HEK293 (cell line): ENCODE measurements around the gene ARL14EPL.

Experiments
- CTCF ChIA-PET: fragments of 350-600 bp; formaldehyde crosslinking; extraction: SDS; loops from one replicate; lab custom pipeline; 2021; ENCODE audit warnings: antibody characterized with exemption; lab: Yijun Ruan, JAX
- POLR2A ChIA-PET: fragments of 300-600 bp; formaldehyde crosslinking; extraction: SDS; loops from one replicate; lab custom pipeline; 2020; ENCODE audit warnings: antibody characterized with exemption, inconsistent platforms; lab: Yijun Ruan, JAX
- H3K27ac ChIP-seq: fragments of 200-500 bp; sonication (Bioruptor generic); 2 replicates; pipeline ENCODE4 v1.5.1; 2014; ENCODE audit warnings: low read depth, low read length, control low read depth, inconsistent platforms; ENCODE audit errors: extremely low read depth
- H3K36me3 ChIP-seq, 2 experiments: fragments of 200-500 bp in 1 of 2; sonication (Bioruptor generic) in 1 of 2; 1 replicate in 1 of 2; 2 replicates in 1 of 2; pipeline ENCODE4 v1.5.1; 2014 to 2017; ENCODE audit warnings: inconsistent platforms in 2 of 2, low read length in 2 of 2; ENCODE audit not compliant: control insufficient read depth in 2 of 2, insufficient read depth in 1 of 2
- H3K4me1 ChIP-seq: fragments of 200-500 bp; sonication (Bioruptor generic); 2 replicates; pipeline ENCODE4 v1.5.1; 2014; ENCODE audit warnings: mild to moderate bottlenecking, low read length, inconsistent platforms; ENCODE audit not compliant: control insufficient read depth, insufficient read depth
- H3K4me3 ChIP-seq: 2 replicates; pipeline ENCODE4 v1.5.1; 2011; ENCODE audit warnings: low read depth, mild to moderate bottlenecking, control low read depth, low read length, moderate library complexity
- H3K9me3 ChIP-seq: fragments of 200-500 bp; sonication (Bioruptor generic); 2 replicates; pipeline ENCODE4 v1.5.1; 2014; ENCODE audit warnings: low read depth, low read length, inconsistent platforms; ENCODE audit not compliant: control insufficient read depth, insufficient read depth
- ZBTB1 ChIP-seq: fragments of 450-650 bp; formaldehyde crosslinking; IDR thresholded peaks from 2 replicates; pipeline ENCODE4 v1.5.1; 2016; ENCODE audit warnings: missing biosample characterization, missing genetic modification characterization
- ZBTB8A ChIP-seq: fragments of 450-650 bp; formaldehyde crosslinking; IDR thresholded peaks from 2 replicates; pipeline ENCODE4 v1.5.1; 2016; ENCODE audit warnings: missing biosample characterization, missing genetic modification characterization
- ZFP3 ChIP-seq: fragments of 450-650 bp; formaldehyde crosslinking; IDR thresholded peaks from 2 replicates; pipeline ENCODE4 v1.5.1; 2016; ENCODE audit warnings: low read depth, missing biosample characterization, missing genetic modification characterization
- ZIC2 ChIP-seq: fragments of 450-650 bp; formaldehyde crosslinking; IDR thresholded peaks from 2 replicates; pipeline ENCODE4 v1.5.1; 2016; ENCODE audit warnings: missing biosample characterization, missing genetic modification characterization
- ZNF112 ChIP-seq: fragments of 450-650 bp; formaldehyde crosslinking; IDR thresholded peaks from 2 replicates; pipeline ENCODE4 v1.5.0; 2017; ENCODE audit warnings: missing biosample characterization, missing genetic modification characterization
- ZNF121 ChIP-seq: fragments of 450-650 bp; formaldehyde crosslinking; IDR thresholded peaks from 2 replicates; pipeline ENCODE4 v1.5.1; 2016; ENCODE audit warnings: missing biosample characterization, missing genetic modification characterization
- ZNF155 ChIP-seq: fragments of 450-650 bp; formaldehyde crosslinking; IDR thresholded peaks from 2 replicates; pipeline ENCODE4 v1.5.1; 2016; ENCODE audit warnings: missing biosample characterization, missing genetic modification characterization
- ZNF2 ChIP-seq: fragments of 450-650 bp; formaldehyde crosslinking; IDR thresholded peaks from 2 replicates; pipeline ENCODE4 v1.5.1; 2016; ENCODE audit warnings: missing biosample characterization, missing genetic modification characterization
- ZNF37A ChIP-seq: fragments of 450-650 bp; IDR thresholded peaks from 2 replicates; pipeline ENCODE4 v1.5.1; 2018; ENCODE audit warnings: missing biosample characterization, missing genetic modification characterization
- ZNF404 ChIP-seq: fragments of 450-650 bp; formaldehyde crosslinking; IDR thresholded peaks from 2 replicates; pipeline ENCODE4 v1.5.1; 2017; ENCODE audit warnings: missing biosample characterization, missing genetic modification characterization
- ZNF501 ChIP-seq: fragments of 450-650 bp; formaldehyde crosslinking; IDR thresholded peaks from 2 replicates; pipeline ENCODE4 v1.5.1; 2016; ENCODE audit warnings: missing biosample characterization, missing genetic modification characterization
- ZNF544 ChIP-seq: fragments of 450-650 bp; formaldehyde crosslinking; IDR thresholded peaks from 2 replicates; pipeline ENCODE4 v1.5.0; 2017; ENCODE audit warnings: missing biosample characterization, missing genetic modification characterization
- ZNF623 ChIP-seq: fragments of 450-650 bp; formaldehyde crosslinking; IDR thresholded peaks from 2 replicates; pipeline ENCODE4 v1.5.1; 2016; ENCODE audit warnings: missing biosample characterization, missing genetic modification characterization
- ZNF747 ChIP-seq: fragments of 450-650 bp; formaldehyde crosslinking; IDR thresholded peaks from 2 replicates; pipeline ENCODE4 v1.5.1; 2016; ENCODE audit warnings: missing biosample characterization, missing genetic modification characterization
- ZSCAN30 ChIP-seq: fragments of 450-650 bp; IDR thresholded peaks from 2 replicates; pipeline ENCODE4 v1.5.1; 2018; ENCODE audit warnings: missing biosample characterization, mild to moderate bottlenecking, missing genetic modification characterization, moderate library complexity
- TF ChIP-seq, protein P1 (sequence below): fragments of 450-650 bp; formaldehyde crosslinking; IDR thresholded peaks from 2 replicates; pipeline ENCODE4 v1.5.1; 2016; ENCODE audit warnings: missing biosample characterization, missing genetic modification characterization
- TF ChIP-seq, protein P2 (sequence below): fragments of 450-650 bp; formaldehyde crosslinking; IDR thresholded peaks from 2 replicates; pipeline ENCODE4 v1.5.1; 2016; ENCODE audit warnings: missing biosample characterization, missing genetic modification characterization
- TF ChIP-seq, protein P3 (sequence below): fragments of 450-650 bp; IDR thresholded peaks from 2 replicates; pipeline ENCODE4 v1.5.1; 2018; ENCODE audit warnings: missing biosample characterization, mild to moderate bottlenecking, missing genetic modification characterization
- TF ChIP-seq, protein P4 (sequence below): fragments of 450-650 bp; IDR thresholded peaks from 2 replicates; pipeline ENCODE4 v1.5.1; 2018; ENCODE audit warnings: missing biosample characterization, missing genetic modification characterization
- TF ChIP-seq, protein P5 (sequence below): fragments of 450-650 bp; formaldehyde crosslinking; IDR thresholded peaks from 2 replicates; pipeline ENCODE4 v1.5.1; 2016; ENCODE audit warnings: missing biosample characterization, missing genetic modification characterization

ARL14EPL gene

DNA sequence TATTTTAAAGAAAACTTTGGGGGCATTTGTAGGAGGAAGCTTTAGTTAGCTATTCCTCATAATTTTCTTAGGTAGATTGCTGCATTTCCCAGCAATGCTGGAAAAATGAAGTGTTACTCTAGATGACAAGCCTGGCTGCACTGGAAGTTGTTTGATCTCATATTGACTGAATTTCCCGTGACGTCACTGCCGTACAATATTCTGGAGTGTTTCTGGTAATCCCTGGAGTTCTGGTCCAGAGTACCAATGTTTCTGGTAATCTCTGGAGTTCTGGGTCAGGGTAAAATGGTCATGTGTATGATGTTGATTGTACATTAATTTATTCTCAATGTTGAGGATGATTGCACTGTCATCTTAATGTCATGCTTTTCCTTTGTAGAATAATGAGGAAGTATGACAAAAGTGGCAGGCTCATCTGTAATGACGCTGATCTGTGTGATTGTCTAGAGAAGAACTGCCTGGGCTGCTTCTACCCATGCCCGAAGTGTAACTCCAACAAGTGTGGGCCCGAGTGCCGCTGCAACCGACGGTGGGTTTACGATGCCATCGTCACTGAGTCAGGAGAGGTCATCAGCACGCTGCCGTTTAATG is 26.2 kb downstream of the ARL14EPL start:
- POLR2A ChIA-PET = no interaction called here

DNA sequence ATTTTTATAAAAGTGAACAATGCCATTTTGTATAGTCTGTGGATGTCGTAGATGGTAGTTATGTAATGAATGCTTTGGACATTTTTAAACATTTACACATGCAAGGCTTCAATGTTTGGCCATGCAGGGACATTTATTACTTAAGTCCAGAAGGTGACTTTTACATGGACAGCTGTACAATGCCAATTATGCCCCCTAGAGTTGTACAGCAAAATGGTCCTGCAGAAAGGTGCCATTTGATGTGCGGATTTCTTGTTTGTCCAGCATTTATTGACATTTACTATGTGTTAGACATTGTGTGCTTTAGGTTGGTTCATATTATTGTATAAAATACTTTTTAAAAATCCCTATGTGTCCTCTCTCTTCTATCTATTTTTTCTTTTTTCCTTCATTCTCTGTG is 30.1 kb downstream of the ARL14EPL start:
- ChIA-PET POLR2A (no interaction called here), CTCF (interaction anchor here (0.7 kb wide), 1 partner anchor 50 kb away, joined by 3 read pairs; no protein-coding TSS in a partner anchor)
- Histone ChIP-seq H3K27ac (no peak overlapping the region), H3K4me1 (no peaks in the 10 kb centered on the region), H3K9me3 (no peaks in the 10 kb centered on the region), H3K4me3 (no peak overlapping the region), H3K36me3 (no peaks in the 10 kb centered on the region)
- TF ChIP-seq ZNF623 (tag by site-specific recombination) (no peak), ZBTB8A (no peak), ZNF121 (no peak), ZFP3 (tag by site-specific recombination) (no peak), ZNF2 (tag by site-specific recombination) (no peak), ZSCAN30 (tag by site-specific recombination) (no peak), ZBTB1 (tag by site-specific recombination) (no peak), ZNF155 (tag by site-specific recombination) (no peak), ZNF404 (tag by site-specific recombination) (no peak), ZNF747 (tag by site-specific recombination) (no peak)
- TF ChIP-seq, protein P1, sequence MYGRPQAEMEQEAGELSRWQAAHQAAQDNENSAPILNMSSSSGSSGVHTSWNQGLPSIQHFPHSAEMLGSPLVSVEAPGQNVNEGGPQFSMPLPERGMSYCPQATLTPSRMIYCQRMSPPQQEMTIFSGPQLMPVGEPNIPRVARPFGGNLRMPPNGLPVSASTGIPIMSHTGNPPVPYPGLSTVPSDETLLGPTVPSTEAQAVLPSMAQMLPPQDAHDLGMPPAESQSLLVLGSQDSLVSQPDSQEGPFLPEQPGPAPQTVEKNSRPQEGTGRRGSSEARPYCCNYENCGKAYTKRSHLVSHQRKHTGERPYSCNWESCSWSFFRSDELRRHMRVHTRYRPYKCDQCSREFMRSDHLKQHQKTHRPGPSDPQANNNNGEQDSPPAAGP (tag by site-specific recombination) = no peak
- TF ChIP-seq, protein P2, sequence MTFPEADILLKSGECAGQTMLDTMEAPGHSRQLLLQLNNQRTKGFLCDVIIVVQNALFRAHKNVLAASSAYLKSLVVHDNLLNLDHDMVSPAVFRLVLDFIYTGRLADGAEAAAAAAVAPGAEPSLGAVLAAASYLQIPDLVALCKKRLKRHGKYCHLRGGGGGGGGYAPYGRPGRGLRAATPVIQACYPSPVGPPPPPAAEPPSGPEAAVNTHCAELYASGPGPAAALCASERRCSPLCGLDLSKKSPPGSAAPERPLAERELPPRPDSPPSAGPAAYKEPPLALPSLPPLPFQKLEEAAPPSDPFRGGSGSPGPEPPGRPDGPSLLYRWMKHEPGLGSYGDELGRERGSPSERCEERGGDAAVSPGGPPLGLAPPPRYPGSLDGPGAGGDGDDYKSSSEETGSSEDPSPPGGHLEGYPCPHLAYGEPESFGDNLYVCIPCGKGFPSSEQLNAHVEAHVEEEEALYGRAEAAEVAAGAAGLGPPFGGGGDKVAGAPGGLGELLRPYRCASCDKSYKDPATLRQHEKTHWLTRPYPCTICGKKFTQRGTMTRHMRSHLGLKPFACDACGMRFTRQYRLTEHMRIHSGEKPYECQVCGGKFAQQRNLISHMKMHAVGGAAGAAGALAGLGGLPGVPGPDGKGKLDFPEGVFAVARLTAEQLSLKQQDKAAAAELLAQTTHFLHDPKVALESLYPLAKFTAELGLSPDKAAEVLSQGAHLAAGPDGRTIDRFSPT (tag by site-specific recombination) = no peak
- TF ChIP-seq, protein P3, sequence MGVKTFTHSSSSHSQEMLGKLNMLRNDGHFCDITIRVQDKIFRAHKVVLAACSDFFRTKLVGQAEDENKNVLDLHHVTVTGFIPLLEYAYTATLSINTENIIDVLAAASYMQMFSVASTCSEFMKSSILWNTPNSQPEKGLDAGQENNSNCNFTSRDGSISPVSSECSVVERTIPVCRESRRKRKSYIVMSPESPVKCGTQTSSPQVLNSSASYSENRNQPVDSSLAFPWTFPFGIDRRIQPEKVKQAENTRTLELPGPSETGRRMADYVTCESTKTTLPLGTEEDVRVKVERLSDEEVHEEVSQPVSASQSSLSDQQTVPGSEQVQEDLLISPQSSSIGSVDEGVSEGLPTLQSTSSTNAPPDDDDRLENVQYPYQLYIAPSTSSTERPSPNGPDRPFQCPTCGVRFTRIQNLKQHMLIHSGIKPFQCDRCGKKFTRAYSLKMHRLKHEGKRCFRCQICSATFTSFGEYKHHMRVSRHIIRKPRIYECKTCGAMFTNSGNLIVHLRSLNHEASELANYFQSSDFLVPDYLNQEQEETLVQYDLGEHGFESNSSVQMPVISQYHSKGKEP (tag by site-specific recombination) = no peak
- TF ChIP-seq, protein P4, sequence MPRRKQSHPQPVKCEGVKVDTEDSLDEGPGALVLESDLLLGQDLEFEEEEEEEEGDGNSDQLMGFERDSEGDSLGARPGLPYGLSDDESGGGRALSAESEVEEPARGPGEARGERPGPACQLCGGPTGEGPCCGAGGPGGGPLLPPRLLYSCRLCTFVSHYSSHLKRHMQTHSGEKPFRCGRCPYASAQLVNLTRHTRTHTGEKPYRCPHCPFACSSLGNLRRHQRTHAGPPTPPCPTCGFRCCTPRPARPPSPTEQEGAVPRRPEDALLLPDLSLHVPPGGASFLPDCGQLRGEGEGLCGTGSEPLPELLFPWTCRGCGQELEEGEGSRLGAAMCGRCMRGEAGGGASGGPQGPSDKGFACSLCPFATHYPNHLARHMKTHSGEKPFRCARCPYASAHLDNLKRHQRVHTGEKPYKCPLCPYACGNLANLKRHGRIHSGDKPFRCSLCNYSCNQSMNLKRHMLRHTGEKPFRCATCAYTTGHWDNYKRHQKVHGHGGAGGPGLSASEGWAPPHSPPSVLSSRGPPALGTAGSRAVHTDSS (tag by site-specific recombination) = no peak

More for the DNA sequence above, 26.2 kb downstream of the ARL14EPL start:
- H3K9me3 ChIP-seq = no peaks in the 10 kb centered on the region
- no peaks in the 10 kb centered on the region for H3K36me3 ChIP-seq
- TF ChIP-seq ZNF501 (tag by site-specific recombination) = no peak
- TF ChIP-seq, all 188 proteins: peak for 0
- CTCF ChIA-PET = interaction anchor here (0.9 to 1.0 kb wide), 2 partner anchors 10 to 11 kb away, joined by 3 to 4 read pairs; no protein-coding TSS in a partner anchor
- H3K4me1 ChIP-seq = no peaks in the 10 kb centered on the region
- H3K27ac ChIP-seq = no peak overlapping the region
- H3K4me3 ChIP-seq = no peak overlapping the region

DNA sequence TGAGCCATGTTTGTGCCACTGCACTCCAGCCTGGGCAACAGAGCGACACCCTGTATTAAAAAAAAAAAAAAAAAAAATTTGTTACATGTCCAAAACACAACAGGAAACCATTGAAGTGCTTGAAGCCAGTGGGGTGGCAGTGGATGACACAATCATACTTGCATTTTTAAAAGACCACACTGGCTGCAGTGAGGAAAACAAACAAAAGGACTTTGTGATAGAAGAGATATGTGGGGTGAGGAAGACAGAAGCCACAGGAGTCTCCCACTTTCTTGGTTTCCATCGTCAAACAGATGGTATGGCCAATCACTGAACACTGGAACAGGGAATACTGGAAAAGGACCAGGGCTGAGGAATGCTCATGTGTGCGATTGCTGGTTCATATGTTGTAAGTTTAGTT is 31.7 kb downstream of the ARL14EPL start:
- H3K4me3 ChIP-seq = no peak overlapping the region
- CTCF ChIA-PET = interaction anchor here (2.6 kb wide), 1 partner anchor 429 kb away, joined by 15 read pairs; no protein-coding TSS in a partner anchor
- no peaks in the 10 kb centered on the region for H3K4me1 ChIP-seq
- POLR2A ChIA-PET = no interaction called here
- no peak overlapping the region for H3K27ac ChIP-seq
- no peaks in the 10 kb centered on the region for H3K9me3 ChIP-seq
- no peaks in the 10 kb centered on the region for H3K36me3 ChIP-seq
- TF ChIP-seq ZNF37A (tag by site-specific recombination) (no peak), ZIC2 (peak; percentile 71), ZNF544 (tag by site-specific recombination) (no peak), ZNF112 (tag by site-specific recombination) (no peak)
- TF ChIP-seq, protein P5, sequence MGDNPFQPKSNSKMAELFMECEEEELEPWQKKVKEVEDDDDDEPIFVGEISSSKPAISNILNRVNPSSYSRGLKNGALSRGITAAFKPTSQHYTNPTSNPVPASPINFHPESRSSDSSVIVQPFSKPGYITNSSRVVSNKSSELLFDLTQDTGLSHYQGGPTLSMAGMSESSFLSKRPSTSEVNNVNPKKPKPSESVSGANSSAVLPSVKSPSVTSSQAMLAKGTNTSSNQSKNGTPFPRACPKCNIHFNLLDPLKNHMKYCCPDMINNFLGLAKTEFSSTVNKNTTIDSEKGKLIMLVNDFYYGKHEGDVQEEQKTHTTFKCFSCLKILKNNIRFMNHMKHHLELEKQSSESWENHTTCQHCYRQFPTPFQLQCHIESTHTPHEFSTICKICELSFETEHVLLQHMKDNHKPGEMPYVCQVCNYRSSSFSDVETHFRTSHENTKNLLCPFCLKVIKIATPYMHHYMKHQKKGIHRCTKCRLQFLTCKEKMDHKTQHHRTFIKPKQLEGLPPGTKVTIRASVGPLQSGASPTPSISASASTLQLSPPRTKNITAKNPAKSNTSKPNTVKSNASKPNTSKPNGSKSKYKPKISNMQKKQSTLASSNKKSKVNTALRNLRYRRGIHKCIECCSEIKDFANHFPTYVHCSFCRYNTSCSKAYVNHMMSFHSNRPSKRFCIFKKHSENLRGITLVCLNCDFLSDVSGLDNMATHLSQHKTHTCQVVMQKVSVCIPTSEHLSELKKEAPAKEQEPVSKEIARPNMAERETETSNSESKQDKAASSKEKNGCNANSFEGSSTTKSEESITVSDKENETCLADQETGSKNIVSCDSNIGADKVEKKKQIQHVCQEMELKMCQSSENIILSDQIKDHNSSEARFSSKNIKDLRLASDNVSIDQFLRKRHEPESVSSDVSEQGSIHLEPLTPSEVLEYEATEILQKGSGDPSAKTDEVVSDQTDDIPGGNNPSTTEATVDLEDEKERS (tag by site-specific recombination) = no peak
